ENCODE measurements around the gene NUDCD3. TPM values are rescaled to one million over a fixed set of nuclear protein-coding genes. Genes with fewer than 3 reads are reported as not detected.

NUDCD3 gene
- total and polyA plus RNA-seq, 2 of the 8 experiments (the other 6 are each of a cell fraction or from before 2014, with no cell fraction given): 35.2 to 93.7 TPM

DNA sequence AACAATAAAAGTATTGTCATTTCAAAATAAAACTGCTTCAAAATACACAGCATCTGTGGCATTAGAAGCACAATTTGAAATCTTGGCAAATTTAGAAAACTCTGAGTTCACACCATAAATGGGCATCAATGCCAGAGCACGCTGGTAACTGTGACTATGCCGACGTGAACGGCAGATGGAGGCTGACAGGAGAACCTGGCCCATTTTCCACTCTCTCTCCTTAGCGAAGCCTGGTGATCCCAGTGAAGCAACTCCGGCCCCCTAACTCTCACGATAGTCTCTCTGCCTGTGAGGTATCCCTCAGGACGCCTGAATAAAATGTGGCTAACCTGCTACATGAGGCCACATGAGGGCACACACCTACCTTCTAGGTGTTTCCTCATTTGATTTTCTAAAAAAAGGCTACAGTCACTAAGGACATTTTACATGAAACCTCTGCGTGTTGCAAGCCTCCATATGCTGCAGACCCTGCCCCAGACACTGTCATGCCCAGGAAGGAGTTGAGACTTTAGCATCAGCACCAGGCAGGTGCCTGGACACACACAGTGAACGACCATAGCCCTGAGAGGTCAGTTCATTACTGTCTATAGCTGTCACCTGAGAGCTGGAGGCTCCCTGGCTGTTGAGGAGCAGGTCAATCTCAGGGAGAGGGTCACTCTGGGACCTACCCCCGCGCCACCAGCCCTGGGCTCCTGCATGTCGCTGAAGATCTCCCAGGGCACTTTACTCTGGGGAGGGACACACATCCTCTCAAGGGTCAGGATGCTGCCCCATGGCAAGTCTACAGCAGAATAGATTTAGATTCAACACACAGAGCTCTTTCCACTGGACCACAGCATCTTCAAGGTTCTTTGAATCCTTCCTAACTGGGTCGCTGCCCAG is 102.1 kb downstream of the NUDCD3 start (continued):
- no peak for TF ChIP-seq FOSL1 (IDR thresholded peaks at IDR 0.05; ENCODE audit: insufficient read depth, low read depth, low read length)
- TF ChIP-seq HDAC2 (IDR thresholded peaks at IDR 0.05; ENCODE audit: borderline replicate concordance in 1 of 2, low read depth in 2 of 2, low read length in 2 of 2): no peak
- TF ChIP-seq POLR2AphosphoS5 (IDR thresholded peaks at IDR 0.05; ENCODE audit: low read depth, low read length): no peak
- TF ChIP-seq RNF2 (IDR thresholded peaks at IDR 0.05; ENCODE audit: borderline replicate concordance, low read depth, low read length, missing control alignments, poor library complexity, severe bottlenecking): no peak
- TF ChIP-seq EP300 (IDR thresholded peaks at IDR 0.05; ENCODE audit: borderline replicate concordance in 1 of 2, low read depth in 2 of 2, low read length in 2 of 2): no peak
- TF ChIP-seq, protein P1, sequence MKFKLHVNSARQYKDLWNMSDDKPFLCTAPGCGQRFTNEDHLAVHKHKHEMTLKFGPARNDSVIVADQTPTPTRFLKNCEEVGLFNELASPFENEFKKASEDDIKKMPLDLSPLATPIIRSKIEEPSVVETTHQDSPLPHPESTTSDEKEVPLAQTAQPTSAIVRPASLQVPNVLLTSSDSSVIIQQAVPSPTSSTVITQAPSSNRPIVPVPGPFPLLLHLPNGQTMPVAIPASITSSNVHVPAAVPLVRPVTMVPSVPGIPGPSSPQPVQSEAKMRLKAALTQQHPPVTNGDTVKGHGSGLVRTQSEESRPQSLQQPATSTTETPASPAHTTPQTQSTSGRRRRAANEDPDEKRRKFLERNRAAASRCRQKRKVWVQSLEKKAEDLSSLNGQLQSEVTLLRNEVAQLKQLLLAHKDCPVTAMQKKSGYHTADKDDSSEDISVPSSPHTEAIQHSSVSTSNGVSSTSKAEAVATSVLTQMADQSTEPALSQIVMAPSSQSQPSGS (IDR thresholded peaks at IDR 0.05; ENCODE audit: low read length): no peak

Data from H1 (cell line).